Measurements from ENCODE around the gene UBAP2.

DNA sequence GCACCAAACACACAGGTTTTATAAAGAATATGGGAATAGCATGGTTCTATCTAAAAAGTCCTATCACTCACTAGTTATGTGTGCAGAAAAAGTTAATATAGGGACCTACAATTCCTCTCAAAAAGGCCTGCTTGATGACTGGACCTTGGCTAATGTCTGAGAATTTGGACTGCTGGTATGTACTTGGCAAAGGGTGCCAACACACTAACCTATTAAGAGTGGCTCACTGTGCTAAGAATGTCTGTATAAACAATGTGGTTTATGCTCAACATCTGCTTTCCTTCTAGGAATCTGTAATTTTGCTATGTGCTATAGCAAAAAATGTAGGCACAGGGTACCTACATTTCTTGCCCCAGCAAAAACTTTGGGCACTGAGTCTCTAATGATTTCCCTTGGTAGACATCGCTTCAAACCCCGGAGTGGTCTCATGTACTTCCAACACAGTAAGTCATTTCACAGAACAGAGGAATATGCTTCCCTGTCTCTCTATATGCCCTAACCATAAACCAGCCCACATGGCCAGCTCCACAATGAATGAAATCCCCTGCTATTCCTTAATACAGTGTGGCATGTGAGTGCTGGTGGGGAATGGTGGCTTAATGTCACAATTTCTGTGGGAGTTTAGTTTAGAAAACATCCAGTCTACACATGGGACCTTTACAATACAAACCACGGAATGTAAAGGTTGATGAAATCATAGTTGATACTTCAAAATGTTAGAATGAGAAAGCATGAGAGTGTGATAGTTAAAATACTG is 101.7 kb downstream of the UBAP2 start:
- TF ChIP-seq, protein P1, sequence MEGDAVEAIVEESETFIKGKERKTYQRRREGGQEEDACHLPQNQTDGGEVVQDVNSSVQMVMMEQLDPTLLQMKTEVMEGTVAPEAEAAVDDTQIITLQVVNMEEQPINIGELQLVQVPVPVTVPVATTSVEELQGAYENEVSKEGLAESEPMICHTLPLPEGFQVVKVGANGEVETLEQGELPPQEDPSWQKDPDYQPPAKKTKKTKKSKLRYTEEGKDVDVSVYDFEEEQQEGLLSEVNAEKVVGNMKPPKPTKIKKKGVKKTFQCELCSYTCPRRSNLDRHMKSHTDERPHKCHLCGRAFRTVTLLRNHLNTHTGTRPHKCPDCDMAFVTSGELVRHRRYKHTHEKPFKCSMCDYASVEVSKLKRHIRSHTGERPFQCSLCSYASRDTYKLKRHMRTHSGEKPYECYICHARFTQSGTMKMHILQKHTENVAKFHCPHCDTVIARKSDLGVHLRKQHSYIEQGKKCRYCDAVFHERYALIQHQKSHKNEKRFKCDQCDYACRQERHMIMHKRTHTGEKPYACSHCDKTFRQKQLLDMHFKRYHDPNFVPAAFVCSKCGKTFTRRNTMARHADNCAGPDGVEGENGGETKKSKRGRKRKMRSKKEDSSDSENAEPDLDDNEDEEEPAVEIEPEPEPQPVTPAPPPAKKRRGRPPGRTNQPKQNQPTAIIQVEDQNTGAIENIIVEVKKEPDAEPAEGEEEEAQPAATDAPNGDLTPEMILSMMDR (IDR thresholded peaks at IDR 0.05; ENCODE audit: insufficient read depth, low read length, poor library complexity, severe bottlenecking), result no peak
- TF ChIP-seq EZH2phosphoT487 (conservative IDR thresholded peaks at IDR 0.05; ENCODE audit: low read length), result no peak
